T-helper 2 cell treated with Interferon-gamma antibody and Interleukin-4, amounts not matched to agents 5 μg/mL and 100 μg/mL, for 36 hours (primary cell): Measurements from ENCODE around the gene CDC20B.
"Not testable (repeated sequence)": the region's sequence is repeated elsewhere in the genome, so short reads cannot be mapped to it uniquely, and the experiment has no call there.

Experiments
- DNase-seq: peaks from one replicate; pipeline ENCODE4 v3.0.0; 2021; ENCODE audit warnings: low spot score
- H3K27ac Mint-ChIP-seq: one replicate; pipeline ENCODE4 v1.8.0; 2021; ENCODE audit warnings: mild to moderate bottlenecking, mixed read lengths
- H3K27me3 Mint-ChIP-seq: one replicate; pipeline ENCODE4 v1.8.0; 2021; ENCODE audit warnings: low read depth, mixed read lengths
- H3K36me3 Mint-ChIP-seq: one replicate; pipeline ENCODE4 v1.8.0; 2021; ENCODE audit warnings: low read depth, mixed read lengths
- H3K4me1 Mint-ChIP-seq: one replicate; pipeline ENCODE4 v1.8.0; 2021; ENCODE audit warnings: low read depth, mixed read lengths
- H3K4me3 Mint-ChIP-seq: one replicate; pipeline ENCODE4 v1.8.0; 2022; ENCODE audit warnings: mild to moderate bottlenecking, moderate library complexity, mixed read lengths
- H3K9me3 Mint-ChIP-seq: one replicate; pipeline ENCODE4 v1.8.0; 2021; ENCODE audit warnings: mixed read lengths

Gene CDC20B

DNA sequence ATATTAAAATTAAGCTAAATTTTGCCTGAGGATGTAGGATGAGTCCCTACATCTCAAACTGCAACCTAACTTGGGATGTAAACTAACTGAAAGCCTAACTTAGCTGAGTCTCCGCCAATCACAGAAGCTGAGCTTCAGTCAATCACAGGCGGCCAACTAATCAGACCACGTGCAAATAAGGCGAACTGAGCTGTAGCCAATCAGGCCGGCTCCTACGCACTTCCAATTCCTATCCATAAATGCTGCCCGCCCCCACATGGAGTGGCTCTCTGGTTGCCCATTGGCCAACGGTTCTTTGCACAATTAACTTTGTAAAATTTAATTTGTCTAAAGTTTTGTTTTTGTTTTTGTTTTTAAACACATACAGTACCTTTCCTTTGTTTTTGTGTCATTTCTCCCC lies 26.9 kb downstream of the CDC20B start:
- Mint-ChIP-seq H3K4me1 (peaks cover 51% of the 10 kb centered on the region), H3K36me3 (peaks cover 12% of the 10 kb centered on the region), H3K4me3 (peak overlapping the region; percentile 57), H3K9me3 (no peaks in the 10 kb centered on the region), H3K27ac (no peak overlapping the region), H3K27me3 (peaks cover 27% of the 10 kb centered on the region)
- DNase-seq, result no peak

DNA sequence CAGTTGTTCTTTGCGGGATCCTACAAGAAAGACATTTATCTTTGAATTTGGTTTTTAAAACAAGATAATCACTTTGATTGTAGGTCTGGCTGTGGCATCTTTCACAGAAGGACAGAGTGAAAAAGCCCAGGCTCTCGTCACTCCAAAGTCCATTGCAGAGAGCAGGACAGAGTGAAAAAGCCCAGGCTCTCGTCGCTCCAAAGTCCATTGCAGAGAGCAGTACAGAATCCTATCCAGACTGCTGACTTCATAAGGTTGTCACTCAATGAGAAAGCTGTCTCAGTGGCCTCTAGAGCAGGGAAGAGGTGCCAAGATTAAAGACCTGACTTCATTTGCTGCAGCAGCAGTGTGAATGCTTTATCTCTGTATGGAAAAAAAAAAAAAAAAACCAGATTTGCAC lies 29.4 kb downstream of the CDC20B start:
- Mint-ChIP-seq H3K9me3 (no peaks in the 10 kb centered on the region), H3K4me3 (no peak overlapping the region), H3K36me3 (peaks cover 16% of the 10 kb centered on the region), H3K27me3 (peaks cover 15% of the 10 kb centered on the region), H3K4me1 (peaks cover 61% of the 10 kb centered on the region), H3K27ac (no peak overlapping the region)
- DNase-seq, result no peak

DNA sequence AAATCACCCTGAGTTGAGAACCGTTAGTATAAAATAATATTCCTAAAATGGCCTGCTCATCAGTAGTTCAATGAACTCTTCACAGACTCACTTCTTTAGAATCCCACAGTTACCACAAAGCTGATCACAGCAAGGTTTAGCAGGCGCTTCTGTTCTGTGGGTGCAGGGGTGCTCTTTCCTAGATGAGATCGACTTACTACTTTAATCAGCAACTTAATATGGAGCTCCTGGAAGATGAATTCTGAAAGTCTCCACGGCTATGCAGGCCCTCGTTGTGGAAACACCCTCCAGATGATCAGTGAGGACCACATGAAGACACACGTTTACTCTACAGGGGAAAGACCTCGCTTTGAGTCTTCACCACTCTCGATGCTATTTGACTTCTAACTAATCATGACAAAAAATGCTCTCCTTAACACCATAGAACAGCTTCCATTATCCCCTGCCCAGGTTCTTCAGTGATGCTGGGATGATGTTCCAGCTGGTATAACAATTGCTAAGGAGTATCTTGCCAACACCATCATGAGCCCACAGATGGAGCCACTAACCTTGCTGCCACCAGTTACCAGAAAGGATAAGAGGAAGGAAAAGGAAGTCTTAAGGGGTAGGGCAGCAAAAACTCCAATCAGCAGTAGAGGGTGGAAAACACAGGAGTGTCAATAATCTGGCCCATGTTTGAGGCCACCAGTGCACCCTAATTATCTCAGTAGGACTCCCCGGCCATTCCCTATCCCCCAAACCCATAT lies 30.9 kb downstream of the CDC20B start:
- Mint-ChIP-seq H3K27ac (peak overlapping the region; percentile 81), H3K9me3 (no peaks in the 10 kb centered on the region), H3K4me3 (peak overlapping the region; percentile 64), H3K4me1 (peaks cover 70% of the 10 kb centered on the region), H3K27me3 (peaks cover 9% of the 10 kb centered on the region), H3K36me3 (peaks cover 22% of the 10 kb centered on the region)
- peak; percentile 37 for DNase-seq

DNA sequence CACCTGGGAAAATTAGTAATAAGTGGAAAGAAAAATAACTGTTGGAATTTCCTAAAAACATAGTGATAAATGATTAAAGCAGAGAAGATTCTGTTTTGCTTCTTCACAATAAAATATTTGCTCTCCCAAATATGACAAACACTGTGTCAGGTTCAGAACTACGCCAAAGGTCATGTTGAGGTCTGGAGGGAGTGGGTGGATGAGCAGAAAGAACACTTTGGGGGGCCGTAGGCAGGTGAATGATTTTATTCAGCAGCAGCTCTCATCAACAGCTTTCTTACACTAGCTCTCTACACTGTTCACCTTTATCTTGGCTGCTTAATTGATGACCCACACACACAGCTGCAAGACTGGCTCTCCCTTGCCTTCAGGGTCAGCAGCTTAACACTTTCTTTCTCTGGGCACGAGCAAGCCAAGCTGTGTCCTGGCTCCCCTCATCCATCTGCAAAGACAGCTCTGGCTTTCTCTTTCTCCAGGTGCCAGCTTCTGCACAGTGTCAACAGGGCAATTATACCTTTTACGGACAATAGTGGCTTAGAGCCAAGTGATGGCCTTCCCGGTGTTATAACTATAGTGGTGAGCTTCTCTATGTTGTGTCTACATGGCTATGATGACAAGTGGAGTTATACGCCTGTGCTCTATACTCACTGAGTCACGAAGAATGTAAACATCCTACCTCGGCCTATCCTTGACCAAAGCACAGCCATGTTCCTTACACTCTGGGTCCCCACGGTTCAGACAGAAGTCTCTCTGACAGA lies 31.9 kb downstream of the CDC20B start:
- no peak for DNase-seq
- Mint-ChIP-seq H3K4me3 (peak overlapping the region; percentile 1), H3K27me3 (peaks cover 9% of the 10 kb centered on the region), H3K36me3 (peaks cover 22% of the 10 kb centered on the region), H3K27ac (peak overlapping the region; percentile 81), H3K4me1 (peaks cover 63% of the 10 kb centered on the region), H3K9me3 (no peaks in the 10 kb centered on the region)

DNA sequence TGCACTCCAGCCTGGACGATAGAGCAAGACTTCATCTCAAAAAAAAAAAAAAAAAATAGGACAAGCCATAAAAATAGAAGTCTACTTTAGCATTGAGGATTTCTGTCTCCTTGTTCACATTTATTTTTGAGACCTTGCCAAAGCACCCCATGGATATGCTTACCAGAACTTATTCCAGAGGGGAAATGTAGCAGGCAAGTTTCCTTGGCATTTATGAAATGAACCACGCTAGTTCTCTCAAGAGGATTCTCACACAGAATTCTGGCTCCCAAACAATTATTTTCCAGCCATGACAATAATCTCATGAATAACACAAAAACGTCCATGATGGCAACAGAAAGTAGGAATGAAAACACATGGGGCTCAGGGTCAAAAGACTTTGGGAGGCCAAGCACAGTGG lies 36.5 kb downstream of the CDC20B start:
- DNase-seq, result no peak
- H3K4me1 Mint-ChIP-seq, result peaks cover 48% of the 10 kb centered on the region
- no peak overlapping the region for H3K27ac Mint-ChIP-seq
- peaks cover 21% of the 10 kb centered on the region for H3K36me3 Mint-ChIP-seq
- peaks cover 14% of the 10 kb centered on the region for H3K9me3 Mint-ChIP-seq
- peaks cover 4% of the 10 kb centered on the region for H3K27me3 Mint-ChIP-seq
- no peak overlapping the region for H3K4me3 Mint-ChIP-seq

DNA sequence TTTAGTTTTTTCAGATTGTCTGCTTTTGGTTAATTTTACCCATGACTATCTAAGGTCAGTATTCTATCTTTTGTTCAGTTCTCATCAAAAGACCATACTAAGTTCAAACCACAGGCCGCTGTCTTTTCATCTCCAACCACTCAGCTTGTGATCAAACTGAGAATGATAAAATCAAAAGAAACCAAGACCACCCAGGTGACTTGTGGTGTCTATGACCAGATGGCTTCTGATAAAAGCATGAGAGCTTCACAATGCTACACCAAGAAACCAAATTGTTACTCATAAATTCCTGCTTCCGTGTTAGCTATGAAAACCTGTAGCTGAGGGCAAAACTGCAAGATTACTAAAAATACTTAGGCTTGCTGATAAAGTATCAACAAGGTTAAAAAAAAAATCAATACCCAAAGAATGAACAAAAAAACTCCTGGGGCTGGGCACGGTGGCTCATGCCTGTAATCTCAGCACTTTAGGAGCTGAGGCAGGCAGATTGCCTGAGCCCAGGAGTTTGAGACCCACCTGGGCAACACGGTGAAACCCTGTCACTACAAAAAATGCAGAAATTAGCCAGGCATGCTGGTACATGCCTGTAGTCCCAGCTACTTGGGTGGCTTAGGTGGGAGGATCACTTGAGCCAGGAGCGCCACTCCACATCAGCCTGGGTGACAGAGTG lies 38.8 kb downstream of the CDC20B start:
- Mint-ChIP-seq H3K27ac (peak overlapping the region; percentile 77), H3K36me3 (peaks cover 33% of the 10 kb centered on the region), H3K4me3 (peak overlapping the region; percentile 62), H3K27me3 (peaks cover 8% of the 10 kb centered on the region), H3K4me1 (peaks cover 35% of the 10 kb centered on the region), H3K9me3 (peaks cover 34% of the 10 kb centered on the region)
- DNase-seq, result peak; percentile 67

DNA sequence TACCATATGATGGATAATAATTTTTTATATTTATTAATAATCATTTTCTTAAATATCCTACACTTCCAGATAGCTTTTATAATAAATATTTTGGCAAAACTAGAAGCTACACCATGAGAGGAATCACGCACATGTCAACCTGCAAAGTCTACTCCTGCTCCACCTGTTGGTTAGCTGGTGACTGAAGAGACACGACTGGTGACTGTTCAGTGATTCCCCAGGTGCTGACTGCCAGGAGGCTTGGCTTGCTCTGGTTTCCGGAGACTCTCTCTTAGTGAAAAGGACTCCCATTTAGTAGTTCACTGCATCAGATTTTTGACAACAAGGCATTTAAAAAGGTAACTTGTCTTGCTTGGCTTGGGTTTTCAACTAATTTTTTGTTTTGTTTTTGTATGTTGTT lies 49.6 kb downstream of the CDC20B start:
- DNase-seq, result no peak
- Mint-ChIP-seq H3K4me1 (peaks cover 8% of the 10 kb centered on the region), H3K9me3 (peaks cover 5% of the 10 kb centered on the region), H3K27ac (no peak overlapping the region), H3K27me3 (peaks cover 2% of the 10 kb centered on the region), H3K36me3 (peaks cover 4% of the 10 kb centered on the region), H3K4me3 (no peak overlapping the region)

DNA sequence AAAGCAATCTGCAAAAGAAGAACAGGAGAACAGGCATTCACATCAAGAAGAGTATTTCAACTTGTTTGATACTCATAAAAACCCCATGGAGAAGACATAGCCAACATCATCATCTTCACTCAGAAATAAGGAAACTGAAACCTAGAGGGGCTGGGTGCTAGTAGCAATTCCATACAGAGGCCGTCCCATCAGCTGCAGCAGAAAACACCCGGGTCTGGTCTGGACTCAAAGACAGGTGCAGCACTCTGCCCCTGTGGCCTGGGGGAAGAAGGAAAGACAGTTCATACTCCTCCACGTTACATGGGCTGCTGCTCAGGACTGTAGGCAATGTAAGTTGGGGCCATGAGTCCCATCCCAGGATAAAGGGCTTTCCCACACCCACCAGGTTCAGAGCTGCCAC lies 58.9 kb downstream of the CDC20B start:
- Mint-ChIP-seq H3K4me3 (no peak overlapping the region), H3K4me1 (peaks cover 21% of the 10 kb centered on the region), H3K9me3 (no peaks in the 10 kb centered on the region), H3K36me3 (peaks cover 29% of the 10 kb centered on the region), H3K27ac (no peak overlapping the region), H3K27me3 (peaks cover 2% of the 10 kb centered on the region)
- no peak for DNase-seq

DNA sequence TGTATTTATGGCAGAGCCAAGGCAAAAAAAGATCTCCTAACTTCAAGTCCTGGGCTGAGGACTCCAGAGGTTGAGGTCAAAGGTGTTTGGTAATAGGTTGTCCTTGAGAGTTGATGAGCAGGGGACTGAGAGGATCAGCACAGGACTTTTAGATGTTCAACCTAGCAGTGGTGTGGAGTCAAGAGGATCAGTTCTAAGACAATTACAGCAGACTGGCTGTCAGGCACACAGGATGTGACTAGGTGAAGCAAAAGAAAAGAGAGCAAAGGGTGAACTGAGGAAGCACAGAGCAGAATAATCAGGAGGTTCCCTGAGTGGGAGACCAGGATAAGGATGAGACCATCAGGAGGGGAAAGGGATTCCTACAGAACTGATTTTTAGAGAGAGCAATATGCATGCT lies 59.6 kb downstream of the CDC20B start:
- H3K4me3 Mint-ChIP-seq, result no peak overlapping the region
- H3K9me3 Mint-ChIP-seq, result no peaks in the 10 kb centered on the region
- peak overlapping the region; percentile 29 for H3K27ac Mint-ChIP-seq
- H3K4me1 Mint-ChIP-seq, result peaks cover 25% of the 10 kb centered on the region
- H3K36me3 Mint-ChIP-seq, result peaks cover 37% of the 10 kb centered on the region
- H3K27me3 Mint-ChIP-seq, result peaks cover 4% of the 10 kb centered on the region
- DNase-seq, result no peak

DNA sequence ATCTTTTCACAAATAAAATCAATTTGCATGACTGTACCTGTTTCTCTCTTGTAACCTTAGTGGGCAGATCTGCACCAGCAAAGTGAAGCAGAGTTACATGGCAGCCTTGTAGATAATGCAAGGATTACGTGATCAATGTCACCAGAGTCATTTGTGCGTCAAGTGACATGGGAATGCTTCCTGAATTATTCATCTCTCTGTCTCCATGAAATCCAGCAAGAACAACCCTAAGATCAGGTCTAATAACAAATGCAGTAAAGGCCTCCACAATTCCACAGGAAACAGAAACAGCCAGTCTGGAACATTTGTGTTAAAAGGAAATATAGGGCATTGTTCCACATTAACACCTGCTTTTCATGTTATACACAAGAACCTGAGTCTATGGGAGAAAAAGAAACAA lies 62.8 kb downstream of the CDC20B start:
- Mint-ChIP-seq H3K36me3 (peaks cover 60% of the 10 kb centered on the region), H3K4me3 (no peak overlapping the region), H3K27ac (no peak overlapping the region)

DNA sequence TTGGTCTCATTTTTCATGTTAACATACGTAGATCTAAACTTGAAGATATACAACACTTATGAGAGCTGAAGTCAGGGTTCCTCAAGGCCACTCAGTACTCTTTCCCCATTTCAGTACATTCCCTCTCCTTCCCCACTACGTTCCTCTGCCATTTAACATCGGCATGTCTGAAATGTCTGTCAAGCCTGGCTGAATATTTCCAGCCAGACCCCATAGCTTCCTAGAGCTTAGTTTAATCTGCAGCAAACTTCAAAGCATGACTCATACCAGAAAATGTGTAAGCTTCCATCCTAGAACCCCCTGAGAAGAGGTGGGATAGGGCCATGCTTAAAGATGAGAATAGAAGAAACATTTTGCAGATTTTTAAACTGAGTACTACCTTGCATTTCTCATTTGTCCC lies 64.3 kb downstream of the CDC20B start:
- Mint-ChIP-seq H3K9me3 (peaks cover 3% of the 10 kb centered on the region), H3K4me3 (peak overlapping the region; percentile 41), H3K27ac (no peak overlapping the region), H3K36me3 (peaks cover 72% of the 10 kb centered on the region), H3K27me3 (peaks cover 4% of the 10 kb centered on the region), H3K4me1 (peaks cover 51% of the 10 kb centered on the region)
- no peak for DNase-seq

More for the DNA sequence above, 62.8 kb downstream of the CDC20B start:
- H3K9me3 Mint-ChIP-seq, result peaks cover 3% of the 10 kb centered on the region
- H3K27me3 Mint-ChIP-seq, result peaks cover 4% of the 10 kb centered on the region
- no peak for DNase-seq
- H3K4me1 Mint-ChIP-seq, result peaks cover 44% of the 10 kb centered on the region

DNA sequence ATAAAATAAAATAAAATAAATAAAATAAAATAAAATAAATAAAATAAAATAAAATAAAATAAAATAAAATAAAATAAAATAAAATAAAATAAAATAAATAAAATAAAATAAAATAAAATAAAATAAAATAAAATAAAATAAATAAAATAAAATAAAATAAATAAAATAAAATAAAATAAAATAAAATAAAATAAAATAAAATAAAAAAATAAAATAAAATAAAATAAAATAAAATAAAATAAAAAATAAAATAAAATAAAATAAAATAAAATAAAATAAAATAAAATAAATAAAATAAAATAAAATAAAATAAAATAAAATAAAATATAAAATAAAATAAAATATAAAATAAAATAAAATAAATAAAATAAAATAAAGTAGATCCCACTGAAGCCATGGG lies 67.0 kb downstream of the CDC20B start:
- not testable (repeated sequence) for H3K9me3 Mint-ChIP-seq, DNase-seq, H3K27ac Mint-ChIP-seq, H3K27me3 Mint-ChIP-seq
- Mint-ChIP-seq H3K4me3 (peak overlapping the region; percentile 82), H3K4me1 (peaks cover 54% of the 10 kb centered on the region), H3K36me3 (peaks cover 69% of the 10 kb centered on the region)

DNA sequence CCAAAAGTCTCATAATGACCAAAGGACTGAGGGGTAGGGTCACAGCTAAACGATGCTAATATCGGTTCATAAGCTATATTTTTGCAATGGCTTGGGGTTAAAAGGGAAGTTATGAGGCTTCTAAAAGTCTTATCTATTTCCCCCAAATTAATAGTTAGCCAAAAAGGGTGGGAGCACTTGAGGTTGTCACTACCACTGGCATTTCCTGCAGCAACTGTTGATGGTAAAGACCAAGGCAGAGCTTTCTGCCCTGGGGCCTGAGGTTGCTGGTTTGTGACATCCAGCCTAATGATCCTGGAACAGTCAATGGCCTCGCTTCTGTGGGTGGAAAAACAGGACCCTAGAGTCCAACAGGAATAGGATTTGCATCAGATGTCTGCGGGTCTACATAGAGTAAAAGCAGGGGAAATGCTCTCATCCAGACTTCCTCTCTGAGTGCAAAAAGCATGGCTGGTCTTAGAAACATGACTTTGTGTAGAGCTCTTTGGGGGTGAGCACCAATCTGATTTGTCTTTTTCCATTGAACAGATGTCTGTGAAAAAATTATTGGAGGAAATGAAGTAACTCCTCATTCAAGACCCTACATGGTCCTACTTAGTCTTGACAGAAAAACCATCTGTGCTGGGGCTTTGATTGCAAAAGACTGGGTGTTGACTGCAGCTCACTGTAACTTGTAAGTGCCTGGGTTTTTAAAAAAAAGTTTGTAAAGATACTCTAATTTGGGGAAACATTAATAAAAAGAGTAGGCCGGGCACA lies 67.9 kb downstream of the CDC20B start:
- Mint-ChIP-seq H3K27me3 (peaks cover 4% of the 10 kb centered on the region), H3K36me3 (peaks cover 71% of the 10 kb centered on the region), H3K27ac (peak overlapping the region; percentile 69), H3K9me3 (peaks cover 13% of the 10 kb centered on the region), H3K4me3 (peak overlapping the region; percentile 80), H3K4me1 (peaks cover 61% of the 10 kb centered on the region)
- DNase-seq, result no peak
